Retina (tissue), 1 donor: Measurements from ENCODE around the gene CARHSP1.
"Not testable (repeated sequence)": the region's sequence is repeated elsewhere in the genome, so short reads cannot be mapped to it uniquely, and the experiment has no call there.

Source experiments
- DNase-seq: peaks from one replicate; pipeline ENCODE4 v3.0.0-alpha.2; 2016

CARHSP1 gene

DNA sequence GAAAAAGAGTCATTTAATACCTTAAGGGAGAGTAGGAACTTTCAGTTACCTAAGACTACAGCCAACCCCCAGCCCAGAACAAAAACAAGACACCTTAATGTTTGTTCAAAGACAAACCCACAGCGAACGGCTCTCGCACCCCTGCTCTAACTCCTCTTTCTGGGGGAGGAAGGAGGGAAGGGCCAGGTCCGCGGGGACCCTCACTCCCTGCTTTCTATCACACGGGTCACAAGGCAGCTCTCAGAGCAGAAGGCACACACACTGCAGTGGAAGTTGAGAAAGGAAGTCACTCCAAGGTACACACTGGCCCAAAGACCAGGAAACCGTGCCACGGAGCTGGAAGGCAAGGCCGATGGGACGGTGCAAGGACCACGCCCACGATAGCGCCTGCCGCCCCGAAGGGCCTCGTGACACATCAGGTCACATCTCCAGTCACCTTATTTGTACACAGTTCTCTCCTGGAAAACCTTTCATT is 23.3 kb upstream of the CARHSP1 start:
- no peak for DNase-seq

- DNase-seq, result no peak
Measured at GRCh38 chr16:8890549-8890921, 21.7 kb upstream of the CARHSP1 start.

GRCh38 chr16:8889893-8890548 is 21.2 kb upstream of the CARHSP1 start:
- DNase-seq, result no peak

DNA sequence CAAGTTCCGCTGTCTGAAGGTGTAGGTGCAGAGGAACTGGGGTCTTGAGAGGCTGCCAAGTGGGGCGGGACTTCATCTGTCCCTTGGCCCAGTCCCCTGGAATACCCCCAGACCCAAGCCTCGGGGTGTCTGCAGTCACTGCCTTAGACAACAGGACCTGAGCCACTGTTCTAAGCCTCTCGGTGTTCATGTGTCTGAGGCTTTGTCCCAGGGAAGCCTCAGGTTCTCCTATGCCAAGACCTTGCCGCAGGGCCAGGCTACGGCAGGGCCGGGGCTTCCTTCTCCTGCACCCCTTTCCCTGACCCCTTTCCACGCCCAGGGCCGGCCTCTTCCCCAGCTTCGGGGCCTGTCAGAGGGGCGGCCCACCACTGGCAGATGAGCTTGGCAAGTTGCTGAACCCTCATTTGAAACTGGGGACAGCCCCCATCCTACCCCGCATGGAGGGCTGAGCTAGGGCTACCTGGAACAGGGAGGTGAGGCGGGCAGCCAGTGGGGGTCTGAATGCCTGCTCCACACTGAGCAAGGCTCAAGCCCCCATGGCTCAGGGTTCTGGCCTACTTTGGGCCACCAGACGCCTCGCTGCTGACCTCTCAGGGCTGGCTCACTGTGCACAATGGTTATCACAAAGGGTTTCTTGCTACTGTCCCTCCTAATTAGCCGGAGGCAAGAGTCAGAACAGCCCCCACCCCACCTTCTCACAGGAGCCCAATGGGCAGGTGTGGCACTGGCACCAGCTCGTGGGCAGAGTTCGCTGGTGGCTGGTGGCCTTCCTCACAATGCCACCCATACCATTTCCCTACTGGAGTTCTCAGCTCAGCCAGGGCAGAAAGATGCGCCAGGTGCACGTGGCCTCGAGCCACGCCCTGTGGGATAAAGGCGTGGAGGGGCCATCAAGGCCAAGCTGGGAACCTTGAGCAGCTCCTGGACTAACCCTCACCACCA is 20.4 kb upstream of the CARHSP1 start:
- no peak for DNase-seq

GRCh38 chr16:8887952-8888560 is 19.2 kb upstream of the CARHSP1 start:
- no peak for DNase-seq

DNA sequence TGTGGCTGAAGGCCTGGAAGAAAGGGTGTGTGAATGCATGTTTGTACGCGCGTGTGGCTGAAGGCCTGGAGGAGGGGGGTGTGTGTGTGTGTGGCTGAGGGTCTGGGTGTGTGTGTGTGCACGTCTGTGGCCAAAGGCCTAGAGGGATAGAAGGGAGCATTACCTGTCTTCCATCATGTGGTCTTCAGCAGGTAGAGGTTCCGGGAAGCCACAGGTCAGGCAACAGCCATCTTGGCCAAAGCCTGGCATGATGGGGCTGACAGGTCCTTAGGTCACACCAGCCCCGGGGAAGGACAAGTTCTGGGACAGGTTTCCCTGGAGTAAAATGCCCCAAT is 18.6 kb upstream of the CARHSP1 start:
- DNase-seq, result no peak

GRCh38 chr16:8886593-8887430 is 18.0 kb upstream of the CARHSP1 start:
- no peak for DNase-seq

- peak; percentile 61 for DNase-seq
Measured at GRCh38 chr16:8885674-8886592, 17.1 kb upstream of the CARHSP1 start.

DNA sequence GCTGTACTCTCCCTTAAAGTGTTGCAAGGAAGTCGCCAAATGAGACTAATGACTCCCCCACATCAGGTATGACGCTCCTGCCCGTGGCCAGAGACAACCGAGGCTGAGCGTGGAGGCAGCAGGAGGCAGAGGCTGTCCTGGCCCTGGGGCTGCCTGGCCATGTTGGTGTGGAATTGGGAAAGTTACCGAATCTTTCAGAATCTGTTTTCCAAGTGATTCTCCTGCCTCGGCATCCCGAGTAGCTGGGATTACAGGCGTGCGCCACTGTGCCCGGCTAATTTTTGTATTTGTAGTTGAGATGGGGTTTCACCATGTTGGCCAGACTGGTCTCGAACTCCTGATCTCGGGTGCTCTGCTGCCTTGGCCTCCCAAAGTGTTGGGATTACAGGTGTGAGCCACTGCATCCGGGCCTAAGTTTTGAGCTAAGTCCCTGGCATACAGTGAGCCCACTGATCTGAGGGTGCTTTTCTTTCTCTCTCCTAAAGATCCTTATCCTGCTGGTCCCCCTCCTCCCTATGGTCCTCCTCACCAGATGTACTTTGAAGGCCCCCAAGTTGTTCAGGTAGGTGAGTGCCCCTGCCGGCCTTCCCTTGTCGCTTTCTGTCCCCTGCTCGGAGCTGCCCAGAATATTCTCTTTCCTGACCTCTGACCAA is 14.0 kb upstream of the CARHSP1 start:
- no peak for DNase-seq

- no peak for DNase-seq
Measured at GRCh38 chr16:8882041-8882617, 13.3 kb upstream of the CARHSP1 start, which contains the start of gene LITAFD. Gene LITAFD (plus strand): TSS chr16:8882351. CDS start chr16:8884356, 2,005 bp downstream.

- no peak for DNase-seq
Measured at GRCh38 chr16:8880839-8881510, 12.2 kb upstream of the CARHSP1 start.

- DNase-seq, result no peak
Measured at GRCh38 chr16:8878523-8878911, 9.7 kb upstream of the CARHSP1 start.

DNA sequence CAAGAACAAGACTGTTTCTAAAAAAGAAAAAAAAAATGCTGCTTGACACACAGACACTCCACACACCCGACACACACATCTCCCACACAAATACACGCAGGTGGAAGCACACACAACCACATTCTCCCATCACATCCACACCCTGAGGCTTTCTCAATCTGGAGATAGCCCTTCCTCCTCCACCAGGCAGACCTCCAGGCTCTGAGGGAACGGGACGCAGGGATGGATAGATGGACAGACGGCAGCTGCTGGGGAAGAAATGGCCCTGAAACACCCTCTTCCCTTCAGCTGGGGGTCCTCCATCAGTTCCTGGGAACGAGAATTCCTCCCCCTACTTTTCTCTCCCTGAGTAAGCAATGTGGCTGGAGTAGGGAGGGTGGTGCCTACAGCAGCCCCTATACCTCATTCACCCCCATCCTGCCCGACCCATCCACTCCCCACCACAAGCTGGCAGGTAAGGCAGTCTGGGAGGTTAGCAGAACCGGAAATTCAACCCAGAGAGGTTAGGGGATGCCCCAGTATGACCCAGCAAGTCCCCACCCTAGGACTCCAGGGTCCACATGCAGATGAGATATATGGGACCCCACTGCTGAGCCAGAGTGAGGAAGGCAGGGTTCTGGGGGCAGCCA is 9.2 kb upstream of the CARHSP1 start:
- no peak for DNase-seq

GRCh38 chr16:8875317-8875716 is 6.5 kb upstream of the CARHSP1 start:
- not testable (repeated sequence) for DNase-seq

GRCh38 chr16:8874388-8874787 is 5.6 kb upstream of the CARHSP1 start:
- DNase-seq, result no peak

- not testable (repeated sequence) for DNase-seq
Measured at GRCh38 chr16:8873866-8874195, 5.0 kb upstream of the CARHSP1 start.

DNA sequence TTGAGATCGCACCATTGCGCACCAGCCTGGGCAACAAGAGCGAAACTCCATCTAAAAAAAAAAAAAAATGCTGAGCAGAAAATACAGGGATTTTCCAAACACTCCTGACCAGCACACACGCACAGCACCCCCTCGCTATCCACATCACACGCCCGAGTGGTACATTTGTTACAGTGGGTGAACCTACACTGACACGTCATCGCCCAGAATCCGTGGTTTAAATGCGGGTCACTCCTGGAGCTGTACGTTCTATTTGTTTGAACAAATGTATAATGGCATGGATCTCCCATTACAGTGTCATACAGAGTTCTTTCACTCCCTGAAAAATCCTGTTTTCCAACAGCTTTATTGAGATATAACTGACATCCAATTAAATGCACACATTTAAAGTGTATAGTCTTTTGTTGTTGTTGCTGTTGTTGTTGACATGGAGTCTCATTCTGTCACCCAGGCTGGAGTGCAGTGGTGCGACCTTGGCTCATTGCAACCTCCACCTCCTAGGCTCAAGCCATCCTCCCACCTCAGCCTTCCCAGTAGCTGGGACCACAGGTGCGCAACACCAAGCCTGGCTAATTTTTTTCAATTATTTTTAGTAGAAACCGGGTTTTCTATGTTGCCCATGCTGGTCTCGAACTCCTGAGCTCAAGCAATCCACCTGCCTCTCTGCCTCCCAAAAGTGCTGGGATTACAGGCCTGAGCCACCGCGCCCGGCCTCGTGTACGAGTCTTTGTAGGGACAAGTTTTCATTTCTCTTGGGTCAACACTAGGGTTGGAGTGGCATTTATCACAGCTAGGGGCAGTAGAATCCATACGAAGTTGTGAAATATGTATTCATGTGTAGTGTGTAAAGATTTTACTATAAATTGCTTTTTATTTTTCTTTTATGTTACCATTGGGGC is 4.4 kb upstream of the CARHSP1 start:
- DNase-seq, result no peak

- DNase-seq, result no peak
Measured at GRCh38 chr16:8872071-8872470, 3.3 kb upstream of the CARHSP1 start.

DNA sequence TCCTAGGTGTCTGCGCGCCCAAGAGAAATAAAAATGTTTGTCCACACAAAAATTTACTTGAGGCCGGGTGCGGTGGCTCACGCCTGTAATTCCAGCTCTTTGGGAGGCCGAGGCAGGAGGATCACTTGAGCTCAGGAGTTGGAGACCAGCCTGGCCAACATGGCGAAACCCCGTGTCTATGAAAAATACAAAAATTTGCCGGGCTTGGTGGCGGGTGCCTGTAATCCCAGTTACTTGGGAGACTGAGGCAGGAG is 1.1 kb upstream of the CARHSP1 start:
- DNase-seq, result not testable (repeated sequence)
